DMS153 treated with DMSO at 0.1 percent for 48 hours (cell line): ENCODE measurements around the gene PELI2.
A peak's percentile ranks its signal among the peaks of the same experiment; 100 is the strongest.

Experiments used
- DNase-seq: peaks from one replicate; lab custom pipeline; 2025; ENCODE audit not compliant: unreplicated experiment; lab: John Stamatoyannopoulos, UW

Gene PELI2

GRCh38 chr14:56117765-56118610 is at the start of gene PELI2:
PELI2 (plus strand) TSS chr14:56118411; CDS start chr14:56118661, 250 bp downstream.
- peak; percentile 84 for DNase-seq

- no peak for DNase-seq
Measured at GRCh38 chr14:56073799-56074198, 44.4 kb upstream of the PELI2 start.

- DNase-seq = no peak
Measured at GRCh38 chr14:56075301-56075700, 42.9 kb upstream of the PELI2 start.

- DNase-seq = no peak
Measured at GRCh38 chr14:56081139-56081538, 37.1 kb upstream of the PELI2 start.

GRCh38 chr14:56082880-56083279 is 35.3 kb upstream of the PELI2 start:
- no peak for DNase-seq

- no peak for DNase-seq
Measured at GRCh38 chr14:56085471-56085870, 32.7 kb upstream of the PELI2 start.

- no peak for DNase-seq
Measured at GRCh38 chr14:56087671-56088471, 30.3 kb upstream of the PELI2 start.

GRCh38 chr14:56088941-56089340 is 29.3 kb upstream of the PELI2 start:
- DNase-seq = no peak

GRCh38 chr14:56092763-56093162 is 25.4 kb upstream of the PELI2 start:
- no peak for DNase-seq

- DNase-seq = no peak
Measured at GRCh38 chr14:56094076-56094475, 24.1 kb upstream of the PELI2 start.

GRCh38 chr14:56098021-56098420 is 20.2 kb upstream of the PELI2 start:
- DNase-seq = no peak

GRCh38 chr14:56099081-56099797 is 19.0 kb upstream of the PELI2 start:
- DNase-seq = no peak

GRCh38 chr14:56100556-56100955 is 17.7 kb upstream of the PELI2 start:
- DNase-seq = no peak

- DNase-seq = no peak
Measured at GRCh38 chr14:56102941-56103340, 15.3 kb upstream of the PELI2 start.

- no peak for DNase-seq
Measured at GRCh38 chr14:56107615-56108014, 10.6 kb upstream of the PELI2 start.

GRCh38 chr14:56108057-56108456 is 10.2 kb upstream of the PELI2 start:
- no peak for DNase-seq

- no peak for DNase-seq
Measured at GRCh38 chr14:56112781-56113180, 5.4 kb upstream of the PELI2 start.

GRCh38 chr14:56115334-56115870 is 2.8 kb upstream of the PELI2 start:
- DNase-seq = no peak

- no peak for DNase-seq
Measured at GRCh38 chr14:56115976-56116893, 2.0 kb upstream of the PELI2 start.

GRCh38 chr14:56118611-56119181 is 485 bp downstream of the PELI2 start:
- no peak for DNase-seq
